ENCODE data around the gene OCA2. TPM values are rescaled to one million over a fixed set of nuclear protein-coding genes. Genes with fewer than 3 reads are reported as not detected.

Gene OCA2
- total RNA-seq, 1 donor from 2014 or later: 1.0 TPM

DNA sequence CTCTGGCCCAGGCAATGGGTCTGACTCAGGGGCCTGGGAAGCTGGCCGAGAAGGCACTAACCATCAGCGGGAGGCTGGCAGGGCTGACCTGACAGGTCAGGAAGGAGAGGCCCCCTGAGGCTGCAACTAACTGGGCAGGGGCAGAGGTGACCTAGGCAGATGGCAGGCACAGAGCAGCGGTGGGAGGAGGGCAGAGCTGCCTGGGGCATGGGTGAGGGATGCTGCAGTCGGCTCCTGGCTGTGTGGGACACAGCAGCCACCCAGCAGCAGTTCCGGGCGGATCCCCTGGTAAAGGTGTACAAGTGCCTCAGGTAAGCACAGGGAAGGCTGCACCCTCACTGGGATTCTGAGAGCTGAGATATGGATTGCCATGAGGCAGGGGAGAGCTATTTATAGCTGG, 236.1 kb downstream of the OCA2 start:
- Mint-ChIP-seq H3K27ac (no peak overlapping the region), H3K4me1 (no peaks in the 10 kb centered on the region), H3K9me3 (peaks cover 20% of the 10 kb centered on the region), H3K27me3 (ENCODE audit: low read depth) (peaks cover 8% of the 10 kb centered on the region), H3K4me3 (no peak overlapping the region), H3K36me3 (no peaks in the 10 kb centered on the region)
- TF ChIP-seq, protein P1, sequence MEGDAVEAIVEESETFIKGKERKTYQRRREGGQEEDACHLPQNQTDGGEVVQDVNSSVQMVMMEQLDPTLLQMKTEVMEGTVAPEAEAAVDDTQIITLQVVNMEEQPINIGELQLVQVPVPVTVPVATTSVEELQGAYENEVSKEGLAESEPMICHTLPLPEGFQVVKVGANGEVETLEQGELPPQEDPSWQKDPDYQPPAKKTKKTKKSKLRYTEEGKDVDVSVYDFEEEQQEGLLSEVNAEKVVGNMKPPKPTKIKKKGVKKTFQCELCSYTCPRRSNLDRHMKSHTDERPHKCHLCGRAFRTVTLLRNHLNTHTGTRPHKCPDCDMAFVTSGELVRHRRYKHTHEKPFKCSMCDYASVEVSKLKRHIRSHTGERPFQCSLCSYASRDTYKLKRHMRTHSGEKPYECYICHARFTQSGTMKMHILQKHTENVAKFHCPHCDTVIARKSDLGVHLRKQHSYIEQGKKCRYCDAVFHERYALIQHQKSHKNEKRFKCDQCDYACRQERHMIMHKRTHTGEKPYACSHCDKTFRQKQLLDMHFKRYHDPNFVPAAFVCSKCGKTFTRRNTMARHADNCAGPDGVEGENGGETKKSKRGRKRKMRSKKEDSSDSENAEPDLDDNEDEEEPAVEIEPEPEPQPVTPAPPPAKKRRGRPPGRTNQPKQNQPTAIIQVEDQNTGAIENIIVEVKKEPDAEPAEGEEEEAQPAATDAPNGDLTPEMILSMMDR (IDR thresholded peaks at IDR 0.05; ENCODE audit: unreplicated experiment): no peak
- no peak for DNase-seq (ENCODE audit: low spot score in 2 of 2, unreplicated experiment in 2 of 2)

DNA sequence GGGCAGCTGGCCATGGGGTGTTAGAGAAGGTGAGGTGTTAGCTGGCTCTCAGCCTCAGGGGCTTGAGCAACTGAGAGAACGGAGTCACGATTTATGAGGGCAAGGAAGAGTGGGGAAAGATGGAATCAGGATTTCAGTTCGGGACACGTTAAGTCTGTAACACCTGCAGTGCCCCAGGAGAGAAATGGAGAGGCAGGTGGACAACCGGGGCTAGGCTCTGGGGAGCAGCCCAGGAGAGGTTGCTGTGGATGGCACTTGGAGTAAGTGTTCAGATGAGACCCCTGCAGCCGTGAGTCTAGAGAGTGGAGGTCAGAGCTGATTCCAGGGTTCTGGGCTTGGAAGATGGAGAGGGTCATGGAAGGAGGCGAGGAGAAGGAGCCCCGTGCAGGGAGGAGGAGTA, 237.9 kb downstream of the OCA2 start:
- TF ChIP-seq, protein P1 (IDR thresholded peaks at IDR 0.05; ENCODE audit: unreplicated experiment): no peak
- Mint-ChIP-seq H3K9me3 (peaks cover 33% of the 10 kb centered on the region), H3K4me3 (no peak overlapping the region), H3K4me1 (no peaks in the 10 kb centered on the region), H3K27me3 (ENCODE audit: low read depth) (peaks cover 4% of the 10 kb centered on the region), H3K27ac (no peak overlapping the region), H3K36me3 (no peaks in the 10 kb centered on the region)
- no peak for DNase-seq (ENCODE audit: low spot score in 2 of 2, unreplicated experiment in 2 of 2)

DNA sequence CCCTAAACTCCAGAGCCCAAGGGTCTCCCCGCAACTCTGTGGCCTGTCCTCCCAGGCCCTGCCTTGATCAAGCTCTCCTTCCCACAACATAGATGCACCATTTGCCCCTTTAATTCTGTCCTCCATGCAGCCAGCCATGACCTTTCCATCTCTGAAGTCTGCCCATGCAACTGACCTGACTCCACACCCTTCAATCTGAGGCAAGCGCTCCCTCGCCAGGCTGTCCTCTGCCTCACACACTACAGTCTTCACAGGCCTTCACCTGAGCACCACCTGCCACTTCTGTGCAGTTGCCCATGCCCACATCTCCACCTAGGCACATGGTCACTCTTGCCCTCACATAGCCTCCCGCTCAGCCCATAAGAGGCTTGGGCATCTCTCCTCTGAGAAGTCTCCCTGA, 244.0 kb downstream of the OCA2 start:
- H3K27ac Mint-ChIP-seq: no peak overlapping the region
- peaks cover 19% of the 10 kb centered on the region for H3K9me3 Mint-ChIP-seq
- no peak for DNase-seq (ENCODE audit: low spot score in 2 of 2, unreplicated experiment in 2 of 2)
- no peaks in the 10 kb centered on the region for H3K36me3 Mint-ChIP-seq
- H3K4me1 Mint-ChIP-seq: no peaks in the 10 kb centered on the region
- no peaks in the 10 kb centered on the region for H3K27me3 Mint-ChIP-seq (ENCODE audit: low read depth)
- TF ChIP-seq, protein P1 (IDR thresholded peaks at IDR 0.05; ENCODE audit: unreplicated experiment): no peak
- H3K4me3 Mint-ChIP-seq: no peak overlapping the region

DNA sequence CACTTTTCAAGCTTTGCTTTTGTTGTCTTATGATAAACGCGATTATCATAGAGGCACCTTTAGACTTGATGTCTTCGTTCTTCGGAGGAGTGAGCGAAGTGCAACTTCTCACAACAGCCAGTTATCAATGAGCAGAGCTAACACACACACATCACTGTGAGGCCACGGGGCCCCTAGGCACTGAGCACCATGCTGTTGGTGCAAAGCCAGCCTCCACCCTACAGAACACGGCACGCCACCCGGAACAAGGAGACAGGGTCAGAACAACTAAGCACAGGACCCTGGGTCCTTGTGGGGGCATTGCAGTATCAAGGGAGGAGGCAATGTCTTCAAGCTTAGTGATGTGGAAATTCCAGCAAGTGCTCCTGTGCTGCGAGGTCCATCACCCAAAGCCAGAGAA, 244.5 kb downstream of the OCA2 start:
- Mint-ChIP-seq H3K36me3 (no peaks in the 10 kb centered on the region), H3K27ac (no peak overlapping the region), H3K4me3 (no peak overlapping the region), H3K9me3 (peaks cover 19% of the 10 kb centered on the region), H3K4me1 (no peaks in the 10 kb centered on the region), H3K27me3 (ENCODE audit: low read depth) (no peaks in the 10 kb centered on the region)
- TF ChIP-seq, protein P1 (IDR thresholded peaks at IDR 0.05; ENCODE audit: unreplicated experiment): no peak
- no peak for DNase-seq (ENCODE audit: low spot score in 2 of 2, unreplicated experiment in 2 of 2)

DNA sequence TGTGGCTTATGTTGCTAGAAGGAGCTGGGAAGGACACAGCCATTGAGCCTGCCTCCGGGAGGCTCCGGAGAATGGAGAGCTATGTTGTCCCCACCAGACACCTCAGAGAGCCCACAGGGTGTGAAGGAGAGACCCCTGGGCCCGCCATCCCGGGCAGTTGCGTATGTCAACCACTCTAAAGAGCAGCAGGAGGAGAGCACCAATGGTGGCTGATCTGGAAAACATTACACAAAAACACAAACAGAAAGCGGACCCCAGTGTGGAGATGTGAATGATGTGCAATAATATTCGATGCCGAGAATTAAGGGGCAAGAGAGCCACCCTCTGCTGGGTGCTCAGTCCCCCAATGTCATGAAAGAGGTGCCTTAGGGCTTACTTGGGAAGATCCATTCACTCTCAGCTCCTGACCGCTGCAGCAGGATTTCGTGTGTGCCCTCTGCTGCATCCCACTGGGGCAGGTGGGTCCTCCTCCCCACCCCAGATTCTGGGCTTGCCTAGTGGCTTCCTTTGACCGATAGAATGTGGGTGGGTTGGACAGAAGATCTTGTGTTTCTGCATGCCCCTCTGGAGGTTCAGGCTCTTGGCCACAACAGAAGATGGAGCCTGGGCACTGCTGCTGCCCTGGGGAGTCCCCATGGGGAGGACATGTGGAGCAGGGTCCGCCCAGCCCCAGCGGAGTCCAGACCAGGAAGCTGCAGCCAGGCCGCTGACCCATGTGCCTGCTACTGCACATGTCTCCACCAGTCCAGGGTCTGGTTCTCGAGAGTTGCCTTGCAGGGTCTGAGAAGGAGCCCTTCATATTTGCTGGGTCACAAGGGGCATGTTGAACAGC, 245.3 kb downstream of the OCA2 start:
- no peaks in the 10 kb centered on the region for H3K36me3 Mint-ChIP-seq
- peaks cover 16% of the 10 kb centered on the region for H3K9me3 Mint-ChIP-seq
- no peak overlapping the region for H3K27ac Mint-ChIP-seq
- no peaks in the 10 kb centered on the region for H3K4me1 Mint-ChIP-seq
- TF ChIP-seq, protein P1 (IDR thresholded peaks at IDR 0.05; ENCODE audit: unreplicated experiment): no peak
- no peak overlapping the region for H3K4me3 Mint-ChIP-seq
- no peak for DNase-seq (ENCODE audit: low spot score in 2 of 2, unreplicated experiment in 2 of 2)
- no peaks in the 10 kb centered on the region for H3K27me3 Mint-ChIP-seq (ENCODE audit: low read depth)

All from mesothelial cell of epicardium (in vitro differentiated cells).